Smooth muscle cell (in vitro differentiated cells): ENCODE measurements around the gene PARK7. TPM values are rescaled to one million over a fixed set of nuclear protein-coding genes. Genes with fewer than 3 reads are reported as not detected.

ENCODE experiments used
- DNase-seq: peaks from one replicate; lab custom pipeline; 2025; ENCODE audit not compliant: unreplicated experiment; lab: John Stamatoyannopoulos, UW
- H2AFZ ChIP-seq: fragments of 200-600 bp; sonication (generic); 2 replicates; pipeline ENCODE4 v1.6.0; 2016; ENCODE audit warnings: antibody characterized with exemption, low read depth, mild to moderate bottlenecking
- H3F3A ChIP-seq: fragments of 200-600 bp; sonication (generic); 2 replicates; pipeline ENCODE4 v1.6.0; 2017; ENCODE audit warnings: antibody characterized with exemption, low read depth
- H3K27ac ChIP-seq: fragments of 200-600 bp; sonication (generic); 2 replicates; pipeline ENCODE4 v1.5.1; 2016; ENCODE audit warnings: low read depth, mild to moderate bottlenecking
- H3K27me3 ChIP-seq: fragments of 200-600 bp; sonication (generic); 2 replicates; pipeline ENCODE4 v1.6.1; 2016; ENCODE audit warnings: low read depth, mild to moderate bottlenecking
- H3K36me3 ChIP-seq: fragments of 200-600 bp; sonication (generic); 2 replicates; pipeline ENCODE4 v1.5.1; 2016; ENCODE audit warnings: low read depth
- H3K4me1 ChIP-seq: fragments of 200-600 bp; sonication (generic); 2 replicates; pipeline ENCODE4 v1.5.1; 2016; ENCODE audit warnings: low read depth
- H3K4me2 ChIP-seq: fragments of 200-600 bp; sonication (generic); 2 replicates; pipeline ENCODE4 v1.6.0; 2016; ENCODE audit warnings: mild to moderate bottlenecking
- H3K4me3 ChIP-seq: fragments of 200-600 bp; sonication (generic); 2 replicates; pipeline ENCODE4 v1.5.1; 2016; ENCODE audit warnings: mild to moderate bottlenecking
- H3K79me2 ChIP-seq: fragments of 200-600 bp; sonication (generic); 2 replicates; pipeline ENCODE4 v1.6.0; 2016; ENCODE audit warnings: low read depth, mild to moderate bottlenecking
- H3K9ac ChIP-seq: fragments of 200-600 bp; sonication (generic); 2 replicates; pipeline ENCODE4 v1.6.0; 2016; ENCODE audit warnings: low read depth
- H3K9me3 ChIP-seq: fragments of 200-600 bp; sonication (generic); replicated peaks from 2 replicates; pipeline ENCODE4 v1.5.1; 2016; ENCODE audit warnings: low read depth
- H4K20me1 ChIP-seq: fragments of 200-600 bp; sonication (generic); 2 replicates; pipeline ENCODE4 v1.6.0; 2016; ENCODE audit warnings: low read depth
- CTCF ChIP-seq: fragments of 200-600 bp; sonication (generic); IDR thresholded peaks from 2 replicates; pipeline ENCODE4 v1.5.1; 2017; ENCODE audit warnings: borderline replicate concordance, mild to moderate bottlenecking, antibody characterized with exemption; ENCODE audit not compliant: insufficient read depth, poor library complexity, severe bottlenecking
- WGBS: methylation state at CpG from one replicate; pipeline ENCODE4 v1.1.7; 2016; ENCODE audit warnings: low lambda C conversion rate; 5-methylcytosine and 5-hydroxymethylcytosine counted together
- polyA plus RNA-seq: library from polyadenylated mRNA; unstranded; fragments of >200 nt; fragmentation: Nextera tagmentation; extraction: Ambion mirVana; gene quantifications from 2 replicates; pipeline ENCODE4 v1.2.1, GENCODE V29; 2016
- total RNA-seq: library from RNA; depleted of rRNA; stranded (reverse); fragments of >200 nt; gene quantifications from 2 replicates; pipeline ENCODE4 v1.2.3, GENCODE V29; 2014

PARK7 gene
- total and polyA plus RNA-seq, 2 experiments from 2014 or later, result 179 to 461 TPM

- Histone ChIP-seq H3K9ac (peak overlapping the region; percentile 90), H3K4me3 (peak overlapping the region; percentile 89), H3K9me3 (no peaks in the 10 kb centered on the region), H3K27ac (peak overlapping the region; percentile 93), H3K4me1 (peaks cover 80% of the 10 kb centered on the region), H3K27me3 (no peaks in the 10 kb centered on the region), H3K4me2 (peak overlapping the region; percentile 94), H2AFZ (no peak overlapping the region), H4K20me1 (peaks cover 71% of the 10 kb centered on the region), H3F3A (peaks cover 35% of the 10 kb centered on the region), H3K36me3 (no peaks in the 10 kb centered on the region), H3K79me2 (peaks cover 71% of the 10 kb centered on the region)
- no peak for DNase-seq
- 44% methylated on average over 1 of the region's 1 CpG for WGBS
- no peak for TF ChIP-seq CTCF
Observed at GRCh38 chr1:8023995-8024313, 62.4 kb downstream of the PARK7 start.

DNA sequence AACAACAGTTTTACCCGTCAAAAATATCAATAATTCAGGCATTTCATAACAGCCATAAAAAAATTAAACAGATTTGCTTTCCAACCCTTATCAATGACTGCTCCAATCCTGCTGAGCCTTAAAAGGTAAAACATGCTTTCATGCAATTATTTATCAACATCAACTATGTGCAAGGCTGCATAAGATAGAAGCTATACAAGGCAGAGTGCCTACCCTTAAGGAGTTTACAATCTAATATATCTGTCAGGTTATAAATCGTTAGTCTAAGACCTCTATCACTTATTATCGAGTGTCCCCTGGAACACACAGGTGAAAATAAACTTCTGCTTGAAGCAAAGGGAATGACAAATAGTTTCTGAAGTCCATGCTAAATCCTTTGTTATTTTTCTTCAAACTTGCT is 62.8 kb downstream of the PARK7 start:
- H2AFZ ChIP-seq, result no peak overlapping the region
- peaks cover 67% of the 10 kb centered on the region for H3K79me2 ChIP-seq
- H3K27me3 ChIP-seq, result no peaks in the 10 kb centered on the region
- DNase-seq, result no peak
- peak overlapping the region; percentile 90 for H3K9ac ChIP-seq
- H3K4me2 ChIP-seq, result peak overlapping the region; percentile 94
- TF ChIP-seq CTCF, result no peak
- H3K9me3 ChIP-seq, result no peaks in the 10 kb centered on the region
- WGBS, result 61% methylated on average over 3 of the region's 3 CpGs
- H3K36me3 ChIP-seq, result no peaks in the 10 kb centered on the region
- H3K27ac ChIP-seq, result peak overlapping the region; percentile 93
- peaks cover 80% of the 10 kb centered on the region for H3K4me1 ChIP-seq
- H3K4me3 ChIP-seq, result peak overlapping the region; percentile 89
- peaks cover 31% of the 10 kb centered on the region for H3F3A ChIP-seq
- peaks cover 67% of the 10 kb centered on the region for H4K20me1 ChIP-seq

DNA sequence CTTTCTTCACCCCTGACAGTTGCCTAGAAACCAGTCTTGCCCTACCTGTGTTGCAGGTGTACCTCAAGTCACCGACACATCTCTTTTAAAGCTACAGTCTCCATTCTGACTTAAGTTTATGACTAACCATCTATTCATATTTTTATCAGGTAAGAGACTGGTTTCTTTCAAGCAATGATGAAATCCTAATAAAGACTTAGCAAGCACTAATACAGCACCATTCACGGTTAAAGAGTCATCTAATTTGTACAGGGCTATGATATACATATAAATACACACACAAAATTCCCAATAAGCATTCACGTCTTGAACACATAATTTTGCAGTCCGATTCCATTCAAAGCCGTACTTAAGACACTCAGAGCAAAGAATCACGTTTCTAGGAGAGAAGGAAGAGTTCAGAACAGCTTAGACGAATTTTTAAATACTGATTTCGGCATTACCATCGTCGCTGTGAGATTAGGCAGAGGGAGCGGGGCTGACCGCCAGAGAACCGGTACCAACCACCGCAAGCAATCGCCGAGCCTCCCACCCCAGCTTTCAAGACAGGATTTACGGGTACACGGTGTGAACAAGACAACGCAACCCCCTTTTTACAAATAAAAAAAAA is 63.7 kb downstream of the PARK7 start:
- H2AFZ ChIP-seq, result no peak overlapping the region
- no peaks in the 10 kb centered on the region for H3K27me3 ChIP-seq
- H3K4me1 ChIP-seq, result peaks cover 72% of the 10 kb centered on the region
- peaks cover 23% of the 10 kb centered on the region for H3F3A ChIP-seq
- H3K36me3 ChIP-seq, result no peaks in the 10 kb centered on the region
- H3K9me3 ChIP-seq, result no peaks in the 10 kb centered on the region
- no peak for TF ChIP-seq CTCF
- H3K27ac ChIP-seq, result peak overlapping the region; percentile 93
- DNase-seq, result no peak
- peak overlapping the region; percentile 90 for H3K9ac ChIP-seq
- WGBS, result 2% methylated on average over 19 of the region's 19 CpGs
- H4K20me1 ChIP-seq, result peaks cover 59% of the 10 kb centered on the region
- H3K79me2 ChIP-seq, result peaks cover 59% of the 10 kb centered on the region
- peak overlapping the region; percentile 89 for H3K4me3 ChIP-seq
- peak overlapping the region; percentile 94 for H3K4me2 ChIP-seq

GRCh38 chr1:8025671-8026144 is 64.2 kb downstream of the PARK7 start:
- Histone ChIP-seq H3K9me3 (no peaks in the 10 kb centered on the region), H3K27me3 (no peaks in the 10 kb centered on the region), H3F3A (peaks cover 21% of the 10 kb centered on the region), H3K27ac (peak overlapping the region; percentile 93), H4K20me1 (peaks cover 53% of the 10 kb centered on the region), H2AFZ (no peak overlapping the region), H3K9ac (peak overlapping the region; percentile 90), H3K4me3 (peak overlapping the region; percentile 89), H3K4me2 (peak overlapping the region; percentile 94), H3K36me3 (no peaks in the 10 kb centered on the region), H3K79me2 (peaks cover 54% of the 10 kb centered on the region), H3K4me1 (peaks cover 69% of the 10 kb centered on the region)
- DNase-seq, result no peak
- TF ChIP-seq CTCF, result no peak
- under 1% methylated on average over 44 of the region's 69 CpGs for WGBS
